Hematopoietic multipotent progenitor cell treated with erythropoietin and hydrocortisone succinate and interleukin-3 and kit ligand, for 4 days (in vitro differentiated cells): ENCODE data around the gene SALL3.
"Not testable (repeated sequence)": the region's sequence is repeated elsewhere in the genome, so short reads cannot be mapped to it uniquely, and the experiment has no call there.

ENCODE experiments used
- DNase-seq: peaks from one replicate; pipeline ENCODE4 v3.0.0-alpha.2; 2015

The SALL3 gene

GRCh38 chr18:78979730-78980278, at the start of gene SALL3:
TSS of gene SALL3 (plus strand) at chr18:78979818. CDS start at chr18:78980275, 457 bp downstream.
- no peak for DNase-seq

- DNase-seq, result no peak
Observed at GRCh38 chr18:78932281-78932680, 47.3 kb upstream of the SALL3 start.

GRCh38 chr18:78934003-78934402, 45.6 kb upstream of the SALL3 start:
- DNase-seq, result no peak

- no peak for DNase-seq
Observed at GRCh38 chr18:78934551-78935225, 44.9 kb upstream of the SALL3 start.

GRCh38 chr18:78935406-78935805, 44.2 kb upstream of the SALL3 start:
- DNase-seq, result no peak

GRCh38 chr18:78936251-78937005, 43.2 kb upstream of the SALL3 start:
- no peak for DNase-seq

GRCh38 chr18:78937166-78937565, 42.5 kb upstream of the SALL3 start:
- DNase-seq, result no peak

GRCh38 chr18:78939105-78939504, 40.5 kb upstream of the SALL3 start:
- DNase-seq, result no peak

GRCh38 chr18:78939734-78940494, 39.7 kb upstream of the SALL3 start:
- no peak for DNase-seq

GRCh38 chr18:78942236-78942635, 37.4 kb upstream of the SALL3 start:
- DNase-seq, result not testable (repeated sequence)

GRCh38 chr18:78945628-78946027, 34.0 kb upstream of the SALL3 start:
- DNase-seq, result no peak

GRCh38 chr18:78947291-78947690, 32.3 kb upstream of the SALL3 start:
- DNase-seq, result no peak

- no peak for DNase-seq
Observed at GRCh38 chr18:78948221-78948620, 31.4 kb upstream of the SALL3 start.

- DNase-seq, result no peak
Observed at GRCh38 chr18:78948707-78949106, 30.9 kb upstream of the SALL3 start.

- DNase-seq, result no peak
Observed at GRCh38 chr18:78949216-78949615, 30.4 kb upstream of the SALL3 start.

- DNase-seq, result no peak
Observed at GRCh38 chr18:78950386-78950785, 29.2 kb upstream of the SALL3 start.

- no peak for DNase-seq
Observed at GRCh38 chr18:78953566-78953965, 26.1 kb upstream of the SALL3 start.

- no peak for DNase-seq
Observed at GRCh38 chr18:78955051-78955450, 24.6 kb upstream of the SALL3 start.

- no peak for DNase-seq
Observed at GRCh38 chr18:78957140-78957539, 22.5 kb upstream of the SALL3 start.

GRCh38 chr18:78960709-78961108, 18.9 kb upstream of the SALL3 start:
- no peak for DNase-seq

- DNase-seq, result no peak
Observed at GRCh38 chr18:78962098-78962497, 17.5 kb upstream of the SALL3 start.

- not testable (repeated sequence) for DNase-seq
Observed at GRCh38 chr18:78964727-78965126, 14.9 kb upstream of the SALL3 start.

- no peak for DNase-seq
Observed at GRCh38 chr18:78965260-78965659, 14.4 kb upstream of the SALL3 start.
